Kidney capillary endothelial cell (primary cell): ENCODE data around the gene ARHGDIB.

Experiments
- DNase-seq: peaks from one replicate; pipeline ENCODE4 v3.0.0-alpha.2; 2018; ENCODE audit warnings: low spot score

The ARHGDIB gene

DNA sequence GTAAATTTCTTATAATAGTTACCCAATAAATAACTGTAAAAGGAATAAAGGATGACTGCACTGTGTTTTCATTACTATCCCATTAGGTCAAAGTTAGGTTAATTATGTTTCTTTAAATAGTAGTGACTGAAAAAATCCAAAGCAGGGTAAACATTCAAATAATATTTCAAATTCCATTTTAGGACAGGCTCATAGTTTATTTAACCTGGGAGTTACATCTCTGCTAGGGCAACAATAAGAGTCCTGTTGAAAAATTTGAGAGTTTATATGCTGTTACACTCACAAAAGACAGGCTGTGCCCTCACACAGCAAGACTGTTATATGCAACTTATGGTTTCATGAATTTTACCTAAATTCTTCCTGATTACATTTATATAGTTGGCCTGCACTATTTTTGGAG, 31.1 kb downstream of the ARHGDIB start:
- no peak for DNase-seq

DNA sequence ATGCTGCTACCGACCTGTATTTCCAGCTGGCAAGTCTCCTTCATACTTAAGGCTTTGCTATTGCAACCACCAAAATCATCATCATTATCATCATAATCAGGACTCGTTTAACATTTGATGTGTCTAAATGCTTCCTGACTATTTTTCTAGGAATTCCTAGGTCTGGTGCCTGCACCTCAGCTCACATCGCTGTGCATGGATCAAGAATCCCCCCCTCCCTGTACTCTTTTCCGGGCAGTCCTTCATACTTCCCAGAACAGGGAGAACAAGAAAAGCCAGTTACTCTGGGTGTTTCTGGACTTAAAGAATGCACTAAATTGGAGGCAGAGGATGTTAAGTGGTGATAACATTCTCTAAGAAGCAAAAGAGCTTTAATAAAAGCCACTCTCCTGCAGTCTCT, 32.5 kb downstream of the ARHGDIB start:
- no peak for DNase-seq

DNA sequence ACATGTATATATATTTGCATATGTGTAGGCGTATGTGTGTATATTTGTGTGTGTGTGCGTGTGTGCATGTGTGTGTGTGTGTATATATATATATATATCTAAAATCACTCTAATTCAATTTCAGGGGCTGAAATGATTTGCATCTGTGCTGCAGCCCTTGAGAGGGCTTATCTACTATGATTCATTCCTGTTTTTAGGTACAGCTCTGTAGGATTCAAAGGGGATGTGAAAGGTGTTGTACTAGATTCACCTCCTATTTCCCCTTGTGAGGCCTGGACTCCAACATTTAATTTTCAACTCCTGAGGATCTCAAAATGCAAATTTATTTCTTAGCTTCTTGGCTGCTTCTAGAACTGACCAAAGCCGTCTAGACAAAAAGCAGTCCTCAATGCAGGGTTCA, 34.1 kb downstream of the ARHGDIB start:
- DNase-seq: no peak

DNA sequence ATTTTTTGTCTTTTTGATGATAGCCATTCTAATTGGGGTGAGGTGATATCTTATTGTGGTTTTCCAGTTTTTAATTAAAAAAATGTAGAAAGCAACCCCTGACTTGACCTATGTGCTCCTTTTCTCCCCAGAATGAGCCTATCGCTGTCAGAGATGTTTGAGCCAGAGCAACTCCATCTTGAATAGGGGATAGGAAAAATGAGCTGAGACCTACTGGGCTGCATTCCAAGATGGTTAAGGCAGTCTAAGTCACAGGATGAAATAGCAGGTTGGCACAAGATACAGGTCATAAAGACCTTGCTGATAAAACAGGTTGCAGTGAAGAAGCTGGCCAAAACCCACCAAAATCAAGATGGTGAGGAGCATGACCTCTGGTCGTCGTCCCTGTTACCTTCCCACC, 36.9 kb downstream of the ARHGDIB start:
- DNase-seq: no peak

DNA sequence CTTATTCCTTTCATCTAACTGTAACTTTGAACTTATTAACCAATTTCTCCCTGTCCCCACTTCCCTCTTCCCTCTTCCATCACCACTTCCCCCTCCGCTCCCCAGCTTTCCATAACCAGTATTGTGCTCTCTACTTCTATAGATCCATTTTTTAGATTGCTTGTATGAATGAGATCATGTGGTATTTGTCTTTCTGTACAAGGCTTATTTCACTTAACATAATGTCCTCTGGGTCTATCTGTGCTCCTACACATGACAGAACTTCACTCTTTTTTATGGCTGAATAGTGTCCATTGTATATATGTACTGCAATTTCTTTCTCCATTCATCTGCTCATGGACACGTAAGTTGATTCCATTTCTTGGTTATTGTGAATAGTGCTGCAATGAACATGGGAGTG, 37.5 kb downstream of the ARHGDIB start:
- DNase-seq: no peak

DNA sequence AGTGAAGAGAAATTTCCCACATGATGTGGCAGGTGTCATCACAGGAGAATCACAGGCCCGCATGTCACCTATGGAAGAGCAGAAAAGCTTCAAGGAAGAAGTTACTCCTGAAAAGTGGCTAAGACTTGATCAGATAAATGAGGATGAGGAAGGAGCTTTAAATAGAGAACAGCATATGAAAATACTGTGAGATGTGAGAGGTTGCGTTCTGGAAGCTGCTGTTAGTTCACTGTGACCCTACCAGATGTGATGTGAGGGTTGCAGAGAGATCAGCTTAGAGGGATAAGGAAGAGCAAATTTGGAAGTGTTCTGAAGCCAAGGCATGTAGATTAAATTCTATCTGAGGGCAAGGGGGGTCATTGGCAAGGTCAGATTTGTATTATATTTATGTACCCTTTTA, 40.2 kb downstream of the ARHGDIB start:
- DNase-seq: no peak

DNA sequence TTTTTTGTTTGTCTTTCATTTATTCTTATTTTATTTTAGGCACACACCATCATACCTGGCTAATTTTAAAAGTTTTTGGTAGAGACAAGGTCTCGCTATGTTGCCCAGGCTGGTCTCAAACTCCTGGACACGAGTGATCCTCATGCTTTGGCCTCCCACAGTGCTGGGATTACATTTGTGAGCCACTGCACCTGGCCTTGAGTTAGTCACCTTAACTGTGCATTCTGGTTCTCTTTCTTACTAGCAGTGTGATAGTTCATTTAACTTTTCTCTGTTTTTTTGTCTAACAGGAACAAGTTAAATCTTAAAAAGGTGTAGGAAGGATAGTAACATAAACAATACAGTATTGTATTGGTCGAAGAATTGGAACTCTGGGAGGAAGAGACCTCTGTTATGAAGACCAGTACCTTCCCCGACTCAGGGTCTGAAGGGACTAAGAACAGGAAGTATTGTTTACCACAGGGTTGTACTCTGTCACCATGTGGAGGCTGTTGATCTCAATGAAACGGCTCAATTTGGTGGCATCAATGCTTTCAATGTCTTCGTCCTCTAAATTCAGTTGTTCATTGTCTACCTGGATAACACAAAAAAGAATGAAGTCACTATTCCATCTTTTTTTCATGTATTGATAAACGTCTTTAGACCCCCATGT, 40.8 kb downstream of the ARHGDIB start:
- DNase-seq: no peak

DNA sequence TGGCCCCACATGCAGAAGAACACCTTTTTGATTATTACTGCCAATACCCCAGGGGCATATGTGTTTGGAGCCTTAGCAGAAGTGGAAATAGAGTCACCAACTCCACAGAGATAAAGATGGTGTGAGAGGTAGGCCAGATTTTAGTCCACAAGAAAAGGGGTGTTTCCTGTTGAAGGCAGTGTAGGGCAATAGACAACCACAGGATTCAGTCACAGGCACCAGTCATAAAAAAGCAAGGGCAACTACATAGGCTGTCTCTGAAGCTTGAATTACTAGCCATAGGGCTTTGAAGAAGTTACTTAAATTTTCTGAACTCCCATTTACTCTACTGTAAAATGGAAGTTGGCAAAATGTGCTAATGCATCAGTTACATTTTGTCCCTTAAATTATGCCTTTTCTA, 41.9 kb downstream of the ARHGDIB start:
- DNase-seq: no peak

DNA sequence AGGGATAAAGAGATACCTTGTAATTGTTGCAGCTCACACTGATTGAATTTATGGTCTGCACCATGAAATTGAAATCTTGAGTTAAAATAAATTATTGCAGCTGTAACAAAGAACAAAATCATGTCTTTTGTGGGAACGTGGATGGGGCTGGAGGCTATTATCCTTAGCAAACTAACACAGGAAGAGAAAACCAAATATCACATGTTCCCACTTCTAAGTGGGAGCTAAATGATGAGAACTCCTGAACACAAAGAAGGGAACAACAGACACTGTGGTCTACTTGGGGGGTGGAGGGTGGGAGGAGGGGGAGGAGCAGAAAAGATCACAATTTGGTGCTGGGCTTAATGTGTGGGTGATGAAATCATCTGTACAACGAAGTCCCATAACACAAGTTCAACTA, 45.7 kb downstream of the ARHGDIB start:
- no peak for DNase-seq

DNA sequence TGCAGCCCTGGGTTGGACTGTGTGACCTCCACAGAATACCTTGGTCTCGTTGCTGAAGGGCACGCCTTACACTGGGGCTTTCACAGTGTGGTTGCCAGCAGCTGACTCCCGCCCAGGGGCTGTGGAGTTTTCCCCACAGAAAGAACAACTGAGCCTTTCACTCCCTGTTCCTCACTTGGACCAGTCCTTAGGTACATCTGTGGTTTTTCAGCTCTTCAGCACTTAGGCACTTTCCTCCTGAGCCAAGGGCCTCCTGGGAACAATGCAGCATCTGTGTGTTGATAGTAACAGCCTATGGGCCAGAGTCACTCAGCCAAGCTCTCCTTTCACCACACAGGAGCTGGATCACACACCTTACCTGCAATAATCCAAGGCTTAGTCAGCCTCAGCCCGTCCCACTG, 48.0 kb downstream of the ARHGDIB start:
- no peak for DNase-seq

DNA sequence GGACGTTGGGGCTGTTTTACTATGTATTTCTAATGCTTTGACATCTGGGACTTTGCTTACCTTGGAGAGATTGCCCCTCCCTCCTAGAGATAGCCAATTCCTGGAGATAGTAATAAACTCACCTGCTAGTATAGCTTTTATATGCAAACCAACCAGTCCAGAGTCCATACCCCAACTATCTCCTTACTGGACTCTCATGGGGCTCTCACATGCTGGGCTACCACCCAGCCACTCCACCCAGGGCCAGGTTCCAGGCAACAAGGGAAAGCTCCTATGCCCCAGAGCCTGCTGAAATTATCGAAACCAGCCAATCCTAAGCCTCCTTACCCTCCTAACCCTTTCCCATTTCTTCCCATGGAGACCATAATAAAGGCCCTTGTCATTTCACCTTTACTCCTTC, 50.3 kb downstream of the ARHGDIB start:
- DNase-seq: no peak

DNA sequence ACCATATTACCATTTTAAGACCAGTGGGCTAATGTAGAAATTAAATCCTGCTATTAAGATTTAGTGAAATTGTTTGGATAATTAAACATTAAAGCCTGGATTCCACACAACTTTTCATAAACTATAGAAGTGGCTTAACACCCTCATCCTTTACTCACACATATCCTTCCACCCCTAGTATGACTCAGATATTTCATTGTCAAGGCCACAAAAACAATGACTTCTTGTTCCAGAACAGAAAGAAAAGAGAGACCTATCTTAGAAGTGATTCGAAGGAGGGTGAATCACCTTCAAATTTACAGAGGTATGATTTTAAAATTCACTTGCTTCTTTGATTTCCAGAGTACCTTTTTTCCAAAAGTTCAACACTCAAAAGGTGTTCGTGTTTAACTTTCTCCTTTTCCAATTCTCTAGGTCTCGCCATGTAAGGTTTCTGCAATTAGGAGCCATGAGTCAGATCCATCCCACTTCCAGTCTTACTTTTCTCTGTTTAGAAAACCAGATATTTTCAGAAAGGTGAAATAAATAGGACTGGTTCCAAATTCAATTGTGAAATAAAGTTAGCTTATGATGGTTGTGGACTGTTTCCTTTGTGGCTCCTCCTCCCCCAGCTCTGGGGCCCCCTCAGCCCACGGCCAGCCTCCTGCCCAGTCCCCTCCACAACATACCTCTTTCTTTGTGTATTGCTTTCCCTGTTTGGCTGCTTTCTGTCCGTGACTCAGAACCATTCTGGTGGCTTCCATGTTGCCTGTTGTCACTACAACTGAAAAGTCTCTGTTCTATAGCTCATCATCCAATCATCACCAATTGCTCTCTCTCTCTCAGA, 51.1 kb downstream of the ARHGDIB start:
- peak; percentile 74 for DNase-seq

DNA sequence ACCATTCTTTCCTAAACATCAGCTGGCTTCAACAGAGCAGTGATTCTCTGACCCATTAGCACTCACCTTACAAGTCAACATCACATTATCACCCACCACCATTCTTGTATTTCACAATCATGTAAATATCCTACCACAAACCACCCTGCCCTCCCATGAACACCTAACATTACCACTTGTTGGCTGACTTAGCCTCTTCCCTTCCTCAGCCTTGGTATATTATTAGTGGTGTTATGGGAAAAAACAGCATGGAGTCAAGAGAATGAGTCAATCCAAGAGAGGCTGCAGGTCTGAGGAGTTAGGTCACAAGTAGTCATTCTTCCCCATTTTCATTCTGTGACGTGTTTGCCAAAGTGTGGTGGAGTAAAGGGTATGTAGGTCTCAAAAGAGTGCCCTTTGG, 53.4 kb downstream of the ARHGDIB start:
- no peak for DNase-seq

DNA sequence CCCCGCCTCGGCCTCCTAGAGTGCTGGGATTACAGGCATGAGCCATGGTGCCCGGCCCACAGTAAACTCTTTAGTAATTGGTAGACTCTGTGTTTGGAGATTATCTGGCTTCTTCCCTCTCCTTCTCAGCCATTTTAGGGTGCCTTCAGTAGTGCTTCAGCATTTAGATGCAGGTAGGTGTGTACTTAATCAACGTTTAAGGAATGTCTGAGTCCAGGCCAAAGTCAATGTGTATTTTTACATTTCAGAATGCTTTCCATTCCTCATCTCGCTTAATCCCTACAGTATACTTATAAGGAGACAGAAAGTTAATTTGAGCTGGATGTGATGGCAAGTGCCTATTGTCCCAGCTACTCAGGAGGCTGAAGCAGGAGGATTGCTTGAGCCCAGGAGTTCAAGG, 55.3 kb downstream of the ARHGDIB start:
- DNase-seq: no peak

DNA sequence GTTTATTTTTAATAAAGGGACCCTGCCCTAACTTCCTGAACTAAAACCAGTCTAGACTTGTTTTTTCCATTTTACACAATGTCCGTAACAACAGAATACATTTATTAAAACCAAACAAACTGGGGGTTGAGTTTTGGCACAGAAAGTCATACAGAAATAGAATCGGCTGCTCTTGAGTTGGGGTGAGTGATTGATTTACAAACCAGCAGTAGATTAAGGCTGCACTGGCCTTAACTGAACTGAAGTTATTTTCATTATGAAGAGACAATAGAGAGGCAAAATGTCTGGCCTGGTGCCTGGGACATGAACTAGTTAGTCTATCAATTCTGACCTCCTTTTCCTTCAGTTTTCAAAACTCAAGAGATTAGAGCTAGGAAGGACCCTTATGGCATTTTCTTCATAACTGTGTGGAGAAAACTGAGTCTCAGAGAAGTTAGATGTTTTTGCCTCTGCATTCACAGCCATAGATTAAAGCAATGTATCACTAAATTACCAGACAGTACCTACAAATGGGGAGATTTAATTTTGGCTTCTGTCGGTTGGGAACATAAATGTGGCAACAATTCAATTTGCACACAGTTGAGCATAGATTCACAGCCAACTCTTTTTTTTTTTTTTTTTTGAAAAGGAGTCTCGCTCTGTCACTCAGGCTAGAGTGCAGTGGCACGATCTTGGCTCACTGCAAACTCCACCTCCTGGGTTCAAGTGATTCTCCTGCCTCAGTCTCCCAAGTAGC, 56.0 kb downstream of the ARHGDIB start:
- no peak for DNase-seq

DNA sequence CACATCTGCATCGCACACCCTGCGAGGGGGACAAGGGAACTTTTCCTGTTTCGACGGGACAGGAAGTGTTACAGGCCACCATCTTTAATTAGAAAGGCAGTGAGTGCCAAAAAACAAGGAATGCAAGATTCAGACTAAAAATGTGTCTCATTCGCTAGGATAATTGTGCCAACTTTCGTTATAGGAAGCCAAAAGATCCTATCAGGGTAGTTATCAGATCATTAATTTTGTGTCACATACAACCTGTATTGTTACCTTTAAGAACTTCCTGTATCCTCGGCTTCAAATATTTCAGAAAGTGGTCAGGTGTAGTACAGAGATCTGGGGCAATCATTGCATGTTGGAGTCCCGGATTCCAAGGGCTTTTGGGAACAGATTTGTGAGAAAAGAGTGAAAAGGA, 56.5 kb downstream of the ARHGDIB start:
- no peak for DNase-seq

DNA sequence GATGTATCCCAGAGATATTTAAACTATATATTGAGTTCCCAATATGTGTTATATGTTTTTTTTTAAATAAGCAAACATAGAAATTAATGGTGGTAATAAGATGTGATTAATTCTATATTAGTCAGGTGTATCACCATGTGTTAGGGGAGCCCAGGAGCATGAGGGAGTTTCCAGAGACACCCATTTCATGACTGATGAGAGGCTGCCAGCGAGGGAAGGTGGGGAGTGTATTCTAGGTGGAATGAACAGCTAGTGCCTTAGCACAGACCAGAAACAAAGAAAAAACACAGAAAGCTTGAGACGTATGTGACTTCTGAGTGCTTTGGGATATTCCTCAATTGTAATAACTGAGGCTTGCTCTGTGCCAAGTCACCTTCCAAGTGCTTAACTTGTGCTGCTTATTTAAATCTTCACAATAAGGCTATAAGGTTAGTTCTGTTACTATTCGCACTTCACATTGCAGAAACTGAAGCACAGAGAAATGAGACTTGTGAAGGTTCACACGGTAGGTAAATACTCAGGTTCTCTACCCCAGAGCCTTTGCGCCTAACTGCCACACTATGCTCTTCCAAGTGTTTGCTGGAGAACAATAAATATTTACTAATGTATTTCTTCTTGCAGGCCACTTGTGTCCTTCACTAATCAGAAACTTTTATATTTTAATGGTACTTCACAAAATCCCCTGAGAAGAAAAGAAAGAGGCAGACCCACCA, 57.9 kb downstream of the ARHGDIB start:
- no peak for DNase-seq

DNA sequence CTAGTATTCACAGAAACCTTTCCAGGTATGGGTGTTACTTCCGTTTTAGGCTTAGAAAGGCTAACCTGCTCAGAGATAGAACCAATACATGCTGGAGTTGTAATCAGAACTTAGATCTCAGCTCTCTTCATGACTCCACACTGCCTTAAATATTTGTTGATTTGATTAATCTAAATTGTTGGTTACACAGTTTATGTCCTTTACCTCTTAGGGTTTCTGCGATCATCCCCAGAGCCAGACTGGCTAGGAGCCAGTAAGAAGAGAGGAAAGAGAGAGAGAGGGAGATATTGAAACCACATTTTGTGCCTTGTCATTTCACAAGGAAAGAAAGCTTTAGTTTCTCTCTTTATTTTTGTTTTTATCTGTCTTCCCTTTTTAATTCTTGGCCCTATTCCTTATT, 58.9 kb downstream of the ARHGDIB start:
- no peak for DNase-seq

DNA sequence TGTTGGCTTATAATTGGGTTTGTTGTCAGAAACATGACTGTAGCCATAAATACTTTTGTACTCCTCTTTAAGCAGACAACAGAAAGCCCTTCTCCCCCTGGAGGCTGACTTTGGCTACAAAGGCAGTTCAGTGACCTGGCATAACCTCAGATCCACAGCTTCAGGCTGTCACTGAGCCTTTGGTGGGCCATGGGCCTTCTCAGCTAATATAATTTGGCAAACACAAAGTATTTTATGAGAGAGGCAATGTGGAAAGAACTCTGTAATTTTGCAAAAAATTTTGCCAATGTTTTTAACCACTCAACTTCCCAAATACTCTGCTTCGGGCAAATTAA, 60.2 kb downstream of the ARHGDIB start:
- no peak for DNase-seq

DNA sequence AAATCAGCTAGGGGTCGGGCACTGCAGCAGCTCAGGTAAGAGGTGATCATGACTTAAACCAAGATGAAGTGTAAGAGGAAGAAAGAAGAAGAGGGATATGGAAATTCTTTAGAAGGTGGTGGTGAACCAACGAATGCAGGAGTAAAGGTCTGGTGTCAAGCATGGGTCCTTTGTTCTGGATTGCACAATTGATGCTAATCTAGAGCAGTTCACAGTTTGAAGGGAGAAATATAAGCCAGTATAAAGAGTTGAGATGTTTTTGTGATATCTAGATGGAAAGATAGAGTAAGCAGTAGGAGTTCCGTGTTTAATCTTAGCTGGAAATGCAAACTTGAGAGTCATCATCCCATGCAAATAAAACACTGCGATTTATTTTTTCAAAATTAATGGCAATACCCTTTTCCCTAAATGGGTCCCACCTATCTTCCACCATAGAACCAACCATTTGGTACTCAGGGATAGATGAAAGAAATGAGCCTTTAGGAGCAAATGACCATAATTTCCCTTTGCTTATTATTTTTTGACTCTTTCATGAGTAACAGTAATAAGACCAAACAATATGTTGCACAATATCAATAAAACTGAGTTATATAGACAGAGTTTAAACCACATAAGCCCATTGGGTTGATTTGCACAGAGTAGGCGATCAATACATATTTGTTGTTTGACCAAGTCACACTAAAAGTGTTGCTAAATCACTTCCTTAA, 60.7 kb downstream of the ARHGDIB start:
- DNase-seq: no peak

DNA sequence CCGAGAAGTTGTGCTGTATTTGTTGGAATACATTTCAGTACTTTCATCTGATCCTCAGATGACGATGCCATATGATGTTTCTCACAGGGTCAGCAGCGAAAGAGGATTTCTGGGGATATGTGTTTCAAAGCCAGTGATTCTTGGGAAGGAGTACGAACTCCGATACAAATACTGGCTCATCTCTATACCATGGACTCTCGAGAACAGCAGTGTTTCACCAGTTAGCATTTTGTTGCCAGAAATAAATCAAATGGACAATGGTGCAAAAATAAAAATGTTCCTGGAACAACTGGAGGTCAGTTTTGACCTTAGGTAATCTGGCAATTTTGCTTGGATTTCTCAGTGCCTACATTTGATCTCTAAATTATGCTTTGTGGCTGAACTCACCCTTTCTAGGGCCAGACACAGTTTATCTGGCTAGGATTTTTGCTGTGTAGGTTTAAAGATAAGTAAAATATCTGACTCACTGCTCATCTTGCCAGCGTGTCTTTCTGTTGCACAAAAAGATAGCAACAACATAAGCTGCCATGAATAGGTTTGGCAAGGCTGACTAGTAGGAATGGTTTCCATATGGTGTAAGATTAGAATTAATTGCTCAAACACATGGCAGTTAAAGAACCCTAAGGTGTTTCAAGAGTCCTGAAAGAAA, 64.8 kb downstream of the ARHGDIB start:
- DNase-seq: no peak
